SK-N-MC (cell line): ENCODE results near the gene MTA2.

Experiments
- EZH2 ChIP-seq: fragments of 200-600 bp; sonication (generic); IDR thresholded peaks from one replicate; pipeline ENCODE4 v1.6.1; 2017; ENCODE audit warnings: antibody characterized with exemption
- FOXP2 ChIP-seq: optimal IDR thresholded peaks from 2 replicates; pipeline ENCODE3; 2011; ENCODE audit warnings: mild to moderate bottlenecking, moderate library complexity; ENCODE audit not compliant: insufficient read depth; ENCODE audit errors: extremely low read length, control extremely low read depth
- POLR2AphosphoS5 ChIP-seq: IDR thresholded peaks from 2 replicates; pipeline ENCODE4 v1.6.1; 2012; ENCODE audit warnings: mild to moderate bottlenecking, low read depth, low read length, borderline replicate concordance

GRCh38 chr11:62595124-62595523, 6.5 kb downstream of the MTA2 start:
- no peak for TF ChIP-seq EZH2
- TF ChIP-seq POLR2AphosphoS5 = no peak
- no peak for TF ChIP-seq FOXP2
